Glomerular visceral epithelial cell (primary cell): ENCODE measurements around the gene SDHB.

ENCODE experiments used
- DNase-seq: peaks from one replicate; pipeline ENCODE4 v3.0.0-alpha.2; 2016; ENCODE audit errors: extremely low spot score

SDHB gene

GRCh38 chr1:16969057-16969611, 84.7 kb downstream of the SDHB start:
- no peak for DNase-seq
